ENCODE data around the gene DDX6.
"Not testable (repeated sequence)": the region's sequence is repeated elsewhere in the genome, so short reads cannot be mapped to it uniquely, and the experiment has no call there.

DNA sequence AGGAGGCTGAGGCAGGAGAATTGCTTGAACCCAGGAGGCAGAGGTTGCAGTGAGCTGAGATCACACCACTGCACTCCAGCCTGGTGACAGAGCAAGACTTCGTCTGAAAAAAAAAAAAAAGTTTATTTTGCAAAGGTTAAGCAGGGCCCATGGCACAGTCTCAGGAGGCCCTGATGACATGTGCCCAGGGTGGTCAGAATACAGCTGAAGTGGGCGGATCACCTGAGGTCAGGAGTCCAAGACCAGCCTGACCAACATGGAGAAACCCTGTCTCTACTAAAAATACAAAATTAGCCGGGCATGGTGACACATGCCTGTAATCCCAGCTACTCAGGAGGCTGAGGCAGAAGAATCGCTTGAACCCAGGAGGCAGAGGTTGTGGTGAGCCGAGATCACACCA, 76.5 kb downstream of the DDX6 start:
- TF ChIP-seq, protein P1, sequence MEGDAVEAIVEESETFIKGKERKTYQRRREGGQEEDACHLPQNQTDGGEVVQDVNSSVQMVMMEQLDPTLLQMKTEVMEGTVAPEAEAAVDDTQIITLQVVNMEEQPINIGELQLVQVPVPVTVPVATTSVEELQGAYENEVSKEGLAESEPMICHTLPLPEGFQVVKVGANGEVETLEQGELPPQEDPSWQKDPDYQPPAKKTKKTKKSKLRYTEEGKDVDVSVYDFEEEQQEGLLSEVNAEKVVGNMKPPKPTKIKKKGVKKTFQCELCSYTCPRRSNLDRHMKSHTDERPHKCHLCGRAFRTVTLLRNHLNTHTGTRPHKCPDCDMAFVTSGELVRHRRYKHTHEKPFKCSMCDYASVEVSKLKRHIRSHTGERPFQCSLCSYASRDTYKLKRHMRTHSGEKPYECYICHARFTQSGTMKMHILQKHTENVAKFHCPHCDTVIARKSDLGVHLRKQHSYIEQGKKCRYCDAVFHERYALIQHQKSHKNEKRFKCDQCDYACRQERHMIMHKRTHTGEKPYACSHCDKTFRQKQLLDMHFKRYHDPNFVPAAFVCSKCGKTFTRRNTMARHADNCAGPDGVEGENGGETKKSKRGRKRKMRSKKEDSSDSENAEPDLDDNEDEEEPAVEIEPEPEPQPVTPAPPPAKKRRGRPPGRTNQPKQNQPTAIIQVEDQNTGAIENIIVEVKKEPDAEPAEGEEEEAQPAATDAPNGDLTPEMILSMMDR (tag by site-specific recombination; IDR thresholded peaks at IDR 0.05) = not testable (repeated sequence)
- TF ChIP-seq ZNF239 (tag by site-specific recombination; IDR thresholded peaks at IDR 0.05); YY1 (tag by site-specific recombination; IDR thresholded peaks at IDR 0.05); ZIC2 (tag by site-specific recombination; IDR thresholded peaks at IDR 0.05); OSR2 (tag by site-specific recombination; IDR thresholded peaks at IDR 0.05); ZNF561 (tag by site-specific recombination; IDR thresholded peaks at IDR 0.05; ENCODE audit: borderline replicate concordance); ZNF530 (tag by site-specific recombination; IDR thresholded peaks at IDR 0.05; ENCODE audit: low read depth); GLIS2 (tag by site-specific recombination; IDR thresholded peaks at IDR 0.05); SETDB1 (IDR thresholded peaks at IDR 0.05; ENCODE audit: insufficient read length, low read length); ZNF768 (tag by site-specific recombination; IDR thresholded peaks at IDR 0.05): not testable (repeated sequence)
- TF ChIP-seq, protein P2, sequence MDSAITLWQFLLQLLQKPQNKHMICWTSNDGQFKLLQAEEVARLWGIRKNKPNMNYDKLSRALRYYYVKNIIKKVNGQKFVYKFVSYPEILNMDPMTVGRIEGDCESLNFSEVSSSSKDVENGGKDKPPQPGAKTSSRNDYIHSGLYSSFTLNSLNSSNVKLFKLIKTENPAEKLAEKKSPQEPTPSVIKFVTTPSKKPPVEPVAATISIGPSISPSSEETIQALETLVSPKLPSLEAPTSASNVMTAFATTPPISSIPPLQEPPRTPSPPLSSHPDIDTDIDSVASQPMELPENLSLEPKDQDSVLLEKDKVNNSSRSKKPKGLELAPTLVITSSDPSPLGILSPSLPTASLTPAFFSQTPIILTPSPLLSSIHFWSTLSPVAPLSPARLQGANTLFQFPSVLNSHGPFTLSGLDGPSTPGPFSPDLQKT (IDR thresholded peaks at IDR 0.05; ENCODE audit: borderline replicate concordance, low read depth, low read length) = not testable (repeated sequence)

Measured in HEK293 (cell line).